AG09309 (cell line): ENCODE measurements around the gene MEI4.
"Not testable (repeated sequence)": the region's sequence is repeated elsewhere in the genome, so short reads cannot be mapped to it uniquely, and the experiment has no call there.

Experiments used
- DNase-seq: peaks from one replicate; pipeline ENCODE4 v3.0.0-alpha.2; 2010; ENCODE audit warnings: low read depth
- H3K4me3 ChIP-seq: 2 replicates; pipeline ENCODE4 v1.5.1; 2011; ENCODE audit warnings: mild to moderate bottlenecking, low read depth, low read length, moderate library complexity; ENCODE audit not compliant: control insufficient read depth
- CTCF ChIP-seq: IDR thresholded peaks from 2 replicates; pipeline ENCODE4 v1.5.1; 2011; ENCODE audit warnings: mild to moderate bottlenecking, low read depth, low read length, inconsistent platforms; ENCODE audit not compliant: insufficient read depth, control insufficient read depth; ENCODE audit errors: missing control alignments

MEI4 gene

GRCh38 chr6:77669913-77670312, 17.1 kb downstream of the MEI4 start:
- TF ChIP-seq CTCF = no peak
- H3K4me3 ChIP-seq = no peak overlapping the region
- DNase-seq = no peak

GRCh38 chr6:77674211-77674610, 21.4 kb downstream of the MEI4 start:
- no peak for DNase-seq
- TF ChIP-seq CTCF = no peak
- H3K4me3 ChIP-seq = no peak overlapping the region

- TF ChIP-seq CTCF = no peak
- no peak overlapping the region for H3K4me3 ChIP-seq
- DNase-seq = no peak
Measured at GRCh38 chr6:77678048-77678447, 25.2 kb downstream of the MEI4 start.

GRCh38 chr6:77683515-77683914, 30.7 kb downstream of the MEI4 start:
- no peak for DNase-seq
- H3K4me3 ChIP-seq = no peak overlapping the region
- TF ChIP-seq CTCF = no peak

GRCh38 chr6:77686931-77687330, 34.1 kb downstream of the MEI4 start:
- no peak for TF ChIP-seq CTCF
- no peak overlapping the region for H3K4me3 ChIP-seq
- DNase-seq = no peak

GRCh38 chr6:77688649-77689048, 35.8 kb downstream of the MEI4 start:
- TF ChIP-seq CTCF = no peak
- DNase-seq = no peak
- H3K4me3 ChIP-seq = no peak overlapping the region

GRCh38 chr6:77700095-77700494, 47.3 kb downstream of the MEI4 start:
- not testable (repeated sequence) for DNase-seq, H3K4me3 ChIP-seq

GRCh38 chr6:77707603-77708002, 54.8 kb downstream of the MEI4 start:
- no peak for DNase-seq
- no peak for TF ChIP-seq CTCF
- H3K4me3 ChIP-seq = no peak overlapping the region
